Measurements from ENCODE around the gene FCGR1A.
A peak's percentile ranks its signal among the peaks of the same experiment; 100 is the strongest.
"Not testable (repeated sequence)": the region's sequence is repeated elsewhere in the genome, so short reads cannot be mapped to it uniquely, and the experiment has no call there.

FCGR1A gene

GRCh38 chr1:149782600-149782999 lies at the start of gene FCGR1A:
Gene FCGR1A (plus strand): TSS chr1:149782694. CDS start chr1:149782744, 50 bp downstream.
- ATAC-seq, result not testable (repeated sequence)

GRCh38 chr1:149732781-149733180 lies 49.7 kb upstream of the FCGR1A start:
- ATAC-seq, result not testable (repeated sequence)

DNA sequence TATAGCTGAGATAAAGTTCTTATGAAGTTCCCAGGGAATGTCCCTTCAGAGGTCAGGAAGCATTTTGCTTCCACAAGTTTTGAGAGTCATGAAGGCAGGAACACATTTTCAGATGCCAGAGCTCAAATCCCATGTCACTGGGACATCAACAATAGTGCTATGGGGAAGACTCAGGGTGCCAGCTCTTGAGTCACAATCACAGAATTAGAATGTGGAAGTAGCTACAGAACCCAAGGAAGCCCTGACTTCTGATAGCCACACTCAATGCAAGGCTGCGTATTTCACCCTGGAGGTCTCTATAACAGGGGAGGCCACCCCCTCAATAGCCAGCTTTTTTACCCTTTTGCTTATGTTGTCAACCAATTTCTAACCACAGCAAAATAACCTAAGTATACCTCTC lies 47.8 kb upstream of the FCGR1A start:
- ATAC-seq, result not testable (repeated sequence)

DNA sequence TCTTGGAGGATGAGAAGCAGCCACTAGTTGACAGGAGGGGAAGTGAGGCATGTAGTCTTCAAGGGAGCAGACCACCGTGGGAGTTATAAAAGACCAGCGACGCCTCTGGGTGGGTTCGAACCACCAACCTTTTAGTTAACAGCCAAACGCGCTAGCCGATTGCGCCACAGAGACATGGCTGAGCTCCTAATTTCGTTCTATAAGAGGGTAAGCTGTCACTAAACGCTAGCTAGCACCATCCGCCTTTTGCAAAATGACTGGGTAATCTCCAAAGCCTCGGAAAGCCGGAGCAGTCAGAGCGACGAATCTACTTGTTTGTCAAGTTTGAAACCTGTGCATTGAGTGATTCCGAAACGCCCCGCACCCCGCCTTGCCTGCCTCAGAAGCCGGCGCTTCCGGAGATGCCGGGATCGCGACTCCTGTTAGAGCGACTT lies 42.3 kb upstream of the FCGR1A start:
- peak; percentile 80 to 85 for ATAC-seq

- ATAC-seq, result not testable (repeated sequence)
Observed at GRCh38 chr1:149740590-149741230, 41.8 kb upstream of the FCGR1A start.

- ATAC-seq, result not testable (repeated sequence)
Observed at GRCh38 chr1:149741914-149742313, 40.6 kb upstream of the FCGR1A start.

- ATAC-seq, result not testable (repeated sequence)
Observed at GRCh38 chr1:149746463-149747356, 35.8 kb upstream of the FCGR1A start.

DNA sequence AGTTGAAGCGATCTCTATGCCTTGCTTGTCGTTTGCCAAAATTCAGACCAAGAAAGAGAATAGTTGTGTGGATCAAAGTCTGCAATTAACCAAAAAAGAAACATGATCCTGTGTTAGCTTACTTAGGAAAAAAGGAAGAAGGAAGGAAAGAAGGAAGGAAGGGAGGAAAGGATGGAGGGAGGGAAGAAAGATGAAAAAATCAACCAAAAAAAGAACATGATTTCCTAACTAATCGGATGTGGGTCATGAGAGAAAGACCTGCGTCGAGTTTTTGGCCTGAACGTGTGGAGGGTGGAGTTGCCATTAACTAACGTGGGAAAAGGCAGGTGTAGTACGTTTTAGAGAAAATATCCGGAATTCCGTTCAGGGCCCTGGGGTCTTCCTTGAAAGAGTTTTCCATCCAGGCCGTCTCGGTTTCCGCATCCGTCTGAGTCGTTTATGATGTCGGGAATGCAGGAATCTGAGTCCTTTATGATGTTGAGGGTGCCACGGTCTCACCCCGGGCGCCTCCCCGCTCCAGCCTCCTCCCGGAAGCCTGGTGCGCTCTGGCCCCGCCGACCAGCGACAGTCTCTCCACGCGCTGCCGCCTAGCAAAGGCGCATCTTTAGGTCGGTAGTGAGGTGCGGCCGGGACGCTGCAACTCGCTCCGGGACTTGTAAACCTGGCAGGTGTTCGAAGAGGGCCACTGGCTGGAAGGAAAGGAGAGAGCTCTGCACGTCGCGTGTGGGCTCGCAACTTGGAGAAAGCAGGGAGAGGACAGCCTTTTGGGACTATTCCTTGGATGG lies 34.9 kb upstream of the FCGR1A start:
- not testable (repeated sequence) for ATAC-seq

DNA sequence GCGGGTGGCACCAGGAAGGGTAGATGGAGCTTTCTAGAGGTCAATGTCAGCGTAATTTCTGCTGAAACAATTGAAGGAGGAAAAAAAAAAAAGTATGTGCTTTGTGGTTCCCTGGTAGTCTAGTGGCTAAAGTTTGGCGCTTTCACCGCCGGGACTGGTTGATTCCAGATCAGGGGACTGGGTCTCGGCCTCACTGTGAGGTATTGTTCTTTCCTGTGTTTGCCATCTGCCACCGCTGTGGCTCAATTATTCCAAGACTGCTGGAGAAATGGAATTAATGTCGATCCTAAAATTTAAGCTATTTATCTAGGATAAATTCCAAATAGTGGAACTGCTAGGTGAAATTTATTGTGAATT lies 34.4 kb upstream of the FCGR1A start:
- not testable (repeated sequence) for ATAC-seq

DNA sequence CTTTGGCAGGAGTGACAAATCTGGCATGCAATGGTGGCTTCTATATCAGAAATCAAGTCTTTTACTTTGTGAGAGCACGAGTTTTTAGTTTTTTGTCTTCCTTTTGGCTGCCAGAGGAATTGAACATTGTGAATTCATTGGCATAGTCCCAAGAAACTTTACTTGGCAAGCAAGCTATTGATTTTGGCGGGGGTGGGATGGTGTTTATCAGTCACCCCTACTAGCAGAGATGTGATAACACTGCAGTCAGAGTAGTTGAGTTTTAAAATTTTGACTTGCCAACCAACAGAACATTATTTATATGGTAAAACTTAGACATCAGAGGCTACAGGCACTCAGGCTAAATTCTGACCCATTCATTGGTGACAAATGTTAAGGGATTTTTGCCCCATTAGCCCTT lies 31.9 kb upstream of the FCGR1A start:
- ATAC-seq, result not testable (repeated sequence)

DNA sequence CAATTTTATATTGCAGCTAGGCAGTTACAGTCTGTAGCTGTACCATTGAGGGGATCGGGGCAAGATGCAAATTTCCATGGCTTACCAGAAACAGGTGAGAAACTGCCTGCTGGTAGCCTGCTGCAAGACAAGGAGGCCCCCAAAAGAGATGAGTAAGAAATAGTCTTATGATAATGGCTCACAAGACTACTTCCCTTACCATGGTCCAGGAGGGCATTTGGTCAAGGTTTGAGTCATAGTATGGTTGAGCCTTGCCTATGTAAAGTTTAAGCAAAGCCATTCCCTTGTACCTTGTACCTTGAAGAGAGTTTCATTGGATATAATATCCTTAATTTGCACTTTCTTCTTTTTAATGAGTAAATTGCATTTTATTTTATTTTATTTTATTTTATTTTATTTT lies 30.3 kb upstream of the FCGR1A start:
- not testable (repeated sequence) for ATAC-seq

GRCh38 chr1:149753466-149753865 lies 29.0 kb upstream of the FCGR1A start:
- not testable (repeated sequence) for ATAC-seq

DNA sequence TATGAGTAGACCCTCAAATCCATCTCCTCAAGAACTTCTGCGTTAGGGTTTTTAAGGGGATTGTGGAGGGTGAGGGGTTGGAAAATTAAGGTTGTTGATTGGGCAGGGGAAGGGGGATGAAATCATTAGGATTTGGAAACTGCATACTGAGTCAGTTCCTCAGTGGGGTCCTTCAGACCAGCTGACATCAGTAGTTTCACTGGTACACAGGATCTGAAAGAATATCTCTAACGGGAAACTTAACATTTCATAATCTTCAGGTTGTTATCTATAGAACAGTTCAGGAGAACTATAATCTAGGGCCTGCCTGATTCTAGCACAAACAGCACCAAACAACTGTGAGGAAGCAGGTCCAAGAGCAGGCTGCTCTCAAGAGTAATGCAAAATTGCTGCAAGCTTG lies 27.2 kb upstream of the FCGR1A start:
- not testable (repeated sequence) for ATAC-seq

DNA sequence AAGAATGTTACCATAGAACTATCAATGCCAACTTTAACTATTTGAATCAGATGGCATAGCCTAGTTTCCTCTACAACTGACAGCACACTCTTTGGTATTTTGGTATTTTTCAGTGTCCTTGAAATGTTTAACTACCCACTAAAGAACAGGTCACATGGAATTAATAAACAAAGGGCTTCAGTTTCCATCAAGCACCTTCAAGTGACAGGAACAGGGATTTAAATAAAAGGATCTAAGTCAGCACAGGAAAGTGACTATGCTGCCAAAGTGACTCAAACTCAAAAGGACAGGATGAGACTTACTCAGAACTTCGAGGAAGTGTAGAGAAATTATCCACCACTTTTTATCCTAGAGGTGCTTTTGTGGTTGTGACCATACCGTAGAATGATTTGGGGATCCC lies 20.2 kb upstream of the FCGR1A start:
- ATAC-seq, result not testable (repeated sequence)

DNA sequence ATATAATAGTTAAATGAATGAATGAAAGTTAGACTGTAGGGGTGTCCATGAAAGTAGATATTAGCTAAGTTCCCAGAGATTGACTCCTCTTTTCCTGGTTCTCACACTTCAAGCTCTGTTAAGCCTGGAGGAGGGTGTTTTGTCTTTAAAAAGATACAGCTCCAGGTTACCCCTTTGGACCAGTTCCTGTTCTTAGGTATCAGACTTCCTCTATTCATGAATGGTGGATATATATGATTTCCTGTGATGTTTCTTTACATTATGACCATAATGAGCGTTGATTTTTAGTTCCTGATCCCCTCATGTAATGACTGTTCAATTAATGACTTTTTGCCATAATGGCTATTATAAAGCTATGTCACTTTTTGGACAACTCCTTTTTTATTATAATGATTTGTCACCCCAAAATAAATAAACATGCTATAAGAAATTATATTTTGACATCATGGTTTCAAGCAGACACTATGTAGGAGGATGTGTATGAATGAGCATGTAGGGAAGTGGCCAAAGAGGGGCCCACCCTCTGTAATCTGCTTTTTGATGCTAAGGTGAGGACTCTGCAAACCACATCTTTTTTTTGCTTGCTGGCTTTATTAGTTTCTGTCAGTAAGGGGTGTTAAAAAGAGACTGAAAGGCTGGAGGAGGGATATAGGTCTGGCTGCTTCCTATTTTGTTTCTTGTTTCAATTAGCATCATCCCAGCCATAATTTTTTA lies 18.2 kb upstream of the FCGR1A start:
- not testable (repeated sequence) for ATAC-seq

DNA sequence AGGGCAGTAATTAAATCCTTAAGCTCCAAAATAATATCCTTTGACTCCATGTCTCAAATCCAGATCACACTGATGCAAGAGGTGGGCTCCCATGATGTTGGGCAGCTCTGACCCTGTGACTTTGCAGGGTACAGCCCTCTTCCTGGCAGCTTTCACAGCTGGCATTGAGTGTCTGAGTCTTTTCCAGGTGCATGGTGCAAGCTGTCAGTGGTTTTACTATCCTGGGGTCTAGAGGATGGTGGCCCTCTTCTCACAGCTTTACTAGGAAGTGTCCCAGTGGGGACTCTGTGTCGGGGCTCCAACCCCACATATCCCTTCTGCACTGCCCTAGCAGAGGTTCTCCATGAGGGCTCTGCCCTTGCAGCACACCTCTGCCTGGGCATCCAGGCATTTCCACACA lies 16.3 kb upstream of the FCGR1A start:
- not testable (repeated sequence) for ATAC-seq

GRCh38 chr1:149769216-149769615 lies 13.3 kb upstream of the FCGR1A start:
- ATAC-seq, result not testable (repeated sequence)

DNA sequence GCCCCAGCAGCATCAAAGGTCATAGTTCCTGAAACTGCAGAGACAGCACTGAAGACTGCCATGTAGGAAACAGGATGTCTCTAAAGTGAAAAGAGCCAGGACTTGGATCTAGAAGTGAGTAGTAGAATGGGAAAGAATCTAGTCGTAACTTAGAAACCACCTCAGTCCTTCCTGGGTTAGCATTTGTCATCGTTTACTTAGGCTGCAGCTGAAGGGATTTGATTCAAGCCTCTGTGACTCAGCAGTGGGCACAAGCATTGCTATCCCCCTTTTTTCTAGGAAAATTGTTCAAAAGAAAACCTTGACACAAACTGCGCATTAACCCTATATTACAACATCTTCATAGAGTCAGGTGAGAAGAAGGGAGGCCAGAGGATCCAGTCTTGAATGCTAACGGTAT lies 11.8 kb upstream of the FCGR1A start:
- ATAC-seq, result not testable (repeated sequence)

- peak; percentile 95 to 96 for ATAC-seq
Observed at GRCh38 chr1:149771653-149772425, 10.7 kb upstream of the FCGR1A start.

DNA sequence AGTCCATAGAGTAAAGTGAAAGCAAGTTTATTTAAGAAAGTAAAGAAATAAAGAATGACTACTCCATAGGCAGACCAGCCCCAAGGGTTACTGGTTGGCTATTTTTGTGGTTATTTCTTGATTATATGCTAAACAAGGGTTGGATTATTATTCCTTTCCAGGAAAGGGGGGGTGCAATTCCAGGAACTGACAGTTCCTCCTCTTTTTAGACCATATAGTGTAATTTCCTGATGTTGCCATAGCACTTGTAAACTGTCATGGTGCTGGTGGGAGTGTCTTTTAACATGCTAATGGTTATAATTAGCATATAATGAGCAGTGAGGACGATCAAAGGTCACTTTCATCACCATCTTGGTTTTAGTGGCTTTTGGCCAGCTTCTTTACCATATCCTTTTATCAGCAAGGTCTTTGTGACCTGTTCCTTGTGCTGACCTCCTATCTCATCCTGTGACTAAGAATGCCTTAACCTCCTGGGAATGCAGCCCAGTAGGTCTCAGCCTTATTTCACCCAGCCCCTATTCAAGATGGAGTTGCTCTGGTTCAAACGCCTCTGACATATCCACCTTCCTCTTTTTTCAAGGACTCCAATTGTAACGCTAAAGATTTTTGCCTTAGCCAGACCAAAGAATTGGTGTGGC lies 6.9 kb upstream of the FCGR1A start:
- not testable (repeated sequence) for ATAC-seq

DNA sequence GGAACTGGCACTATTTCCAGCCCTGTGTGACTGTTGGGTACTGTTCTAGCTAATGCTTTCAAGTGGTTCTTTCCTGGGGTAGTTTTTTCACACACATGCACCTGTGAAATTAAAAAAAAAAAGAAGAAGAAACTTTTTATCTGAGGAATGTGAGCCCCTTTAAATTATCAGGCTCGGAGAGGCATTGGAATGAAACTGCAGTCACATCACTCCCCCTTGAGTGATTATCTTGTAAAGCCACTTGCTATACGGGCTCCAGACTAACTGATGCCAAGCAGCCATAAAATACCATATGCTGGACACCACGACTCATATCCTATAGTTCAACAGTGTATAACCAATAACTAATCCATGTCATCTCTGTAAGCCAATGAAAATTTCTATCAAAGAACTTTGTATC lies 5.4 kb upstream of the FCGR1A start:
- ATAC-seq, result not testable (repeated sequence)

All from activated CD4-positive, CD25-positive, alpha-beta regulatory T cell treated with anti-CD3 and anti-CD28 coated beads, Interleukin-2, amount 50 U/mL, for 24 hours (primary cell).